Left ventricle myocardium inferior (tissue), 1 donor: ENCODE data around the gene RPS15. TPM values are rescaled to one million over a fixed set of nuclear protein-coding genes. Genes with fewer than 3 reads are reported as not detected.
A peak's percentile ranks its signal among the peaks of the same experiment; 100 is the strongest.

Experiments
- DNase-seq: peaks from one replicate; pipeline ENCODE4 v3.0.0-alpha.2; 2020
- H3K27ac ChIP-seq: fragments of 200-600 bp; replicated peaks from 2 replicates; pipeline ENCODE4 v1.8.0; 2021
- H3K27me3 ChIP-seq: fragments of 200-600 bp; 2 replicates; pipeline ENCODE4 v1.8.0; 2021; ENCODE audit warnings: low read depth
- H3K36me3 ChIP-seq: fragments of 200-600 bp; 2 replicates; pipeline ENCODE4 v1.8.0; 2021
- H3K4me1 ChIP-seq: fragments of 200-600 bp; 2 replicates; pipeline ENCODE4 v1.8.0; 2021
- H3K4me3 ChIP-seq: fragments of 200-600 bp; 2 replicates; pipeline ENCODE4 v1.8.0; 2021; ENCODE audit warnings: mild to moderate bottlenecking, moderate library complexity
- H3K9me3 ChIP-seq: fragments of 200-600 bp; replicated peaks from 2 replicates; pipeline ENCODE4 v1.8.0; 2021
- intact Hi-C: fragments of 100-400 bp; cut with micrococcal nuclease; formaldehyde crosslinking; loops from one replicate; pipeline ENCODE4 v1.11.0; 2022
- total RNA-seq: library from RNA; stranded (reverse); fragmentation: NEBNext Ultra II Directional; extraction: Animal tissue kit (Norgen Biotek cat#: 25700); gene quantifications from one replicate; pipeline ENCODE4 v1.2.1, GENCODE V29; 2021
- TF ChIP-seq, protein P1 (sequence below): fragments of 200-600 bp; IDR thresholded peaks from 2 replicates; pipeline ENCODE4 v1.8.0; 2021; ENCODE audit warnings: antibody characterized with exemption, mild to moderate bottlenecking, borderline replicate concordance
- donor health status: DM: no; HTN: yes; CAD: no; lungs with severe emphysema.

RPS15 gene
- total RNA-seq, 1 donor from 2014 or later: 588 TPM

DNA sequence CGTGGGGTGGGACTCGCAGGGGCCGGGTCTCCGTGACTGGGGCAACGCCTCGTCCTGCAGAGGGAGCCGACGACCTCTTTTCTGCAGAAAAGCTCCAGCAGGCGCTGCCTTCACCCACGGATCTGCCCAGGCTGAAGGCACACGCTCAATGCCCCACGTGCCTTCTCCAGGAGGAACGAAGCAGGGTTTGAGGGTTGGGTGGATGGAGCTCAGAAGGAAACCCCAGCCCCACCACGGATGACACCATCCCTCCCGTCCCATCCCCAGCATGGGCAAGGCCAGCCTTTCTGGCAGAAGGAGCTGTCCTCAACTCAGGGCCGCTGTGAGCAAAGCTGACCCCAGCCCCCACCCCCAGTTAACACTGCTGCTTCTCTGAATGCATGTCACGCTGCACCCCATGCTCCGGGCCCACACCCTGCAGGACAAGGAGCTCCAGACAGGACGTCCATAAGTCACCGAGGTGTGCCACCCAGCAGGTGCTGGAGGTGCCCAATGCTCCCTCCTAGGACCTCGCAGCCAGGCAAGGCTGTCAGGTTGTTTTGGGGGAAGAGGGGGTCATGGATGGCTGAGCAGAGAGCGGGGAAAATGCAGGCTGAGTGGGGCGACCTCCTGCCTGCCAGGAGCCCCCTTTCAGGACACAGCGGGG lies 33.4 kb downstream of the RPS15 start:
- intact Hi-C loops: no loop called here
- Histone ChIP-seq H3K27ac (no peak overlapping the region), H3K36me3 (peaks cover 4% of the 10 kb centered on the region), H3K9me3 (no peaks in the 10 kb centered on the region), H3K27me3 (peaks cover 61% of the 10 kb centered on the region), H3K4me1 (peaks cover 71% of the 10 kb centered on the region), H3K4me3 (peak overlapping the region; percentile 75)
- no peak for DNase-seq
- TF ChIP-seq, protein P1, sequence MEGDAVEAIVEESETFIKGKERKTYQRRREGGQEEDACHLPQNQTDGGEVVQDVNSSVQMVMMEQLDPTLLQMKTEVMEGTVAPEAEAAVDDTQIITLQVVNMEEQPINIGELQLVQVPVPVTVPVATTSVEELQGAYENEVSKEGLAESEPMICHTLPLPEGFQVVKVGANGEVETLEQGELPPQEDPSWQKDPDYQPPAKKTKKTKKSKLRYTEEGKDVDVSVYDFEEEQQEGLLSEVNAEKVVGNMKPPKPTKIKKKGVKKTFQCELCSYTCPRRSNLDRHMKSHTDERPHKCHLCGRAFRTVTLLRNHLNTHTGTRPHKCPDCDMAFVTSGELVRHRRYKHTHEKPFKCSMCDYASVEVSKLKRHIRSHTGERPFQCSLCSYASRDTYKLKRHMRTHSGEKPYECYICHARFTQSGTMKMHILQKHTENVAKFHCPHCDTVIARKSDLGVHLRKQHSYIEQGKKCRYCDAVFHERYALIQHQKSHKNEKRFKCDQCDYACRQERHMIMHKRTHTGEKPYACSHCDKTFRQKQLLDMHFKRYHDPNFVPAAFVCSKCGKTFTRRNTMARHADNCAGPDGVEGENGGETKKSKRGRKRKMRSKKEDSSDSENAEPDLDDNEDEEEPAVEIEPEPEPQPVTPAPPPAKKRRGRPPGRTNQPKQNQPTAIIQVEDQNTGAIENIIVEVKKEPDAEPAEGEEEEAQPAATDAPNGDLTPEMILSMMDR: no peak

- H3K27me3 ChIP-seq: peaks cover 53% of the 10 kb centered on the region
- H3K36me3 ChIP-seq: peaks cover 4% of the 10 kb centered on the region
- intact Hi-C loops: no loop called here
- no peak overlapping the region for H3K4me3 ChIP-seq
- DNase-seq: no peak
- no peak overlapping the region for H3K27ac ChIP-seq
- no peaks in the 10 kb centered on the region for H3K9me3 ChIP-seq
- peaks cover 64% of the 10 kb centered on the region for H3K4me1 ChIP-seq
- TF ChIP-seq, protein P1: no peak
Observed at GRCh38 chr19:1472231-1473084, 34.3 kb downstream of the RPS15 start.

GRCh38 chr19:1473085-1473851 lies 35.1 kb downstream of the RPS15 start:
- Histone ChIP-seq H3K27ac (peak overlapping the region; percentile 60), H3K36me3 (peaks cover 4% of the 10 kb centered on the region), H3K4me3 (no peak overlapping the region), H3K27me3 (peaks cover 45% of the 10 kb centered on the region), H3K9me3 (no peaks in the 10 kb centered on the region), H3K4me1 (peaks cover 64% of the 10 kb centered on the region)
- no peak for DNase-seq
- TF ChIP-seq, protein P1: no peak
- intact Hi-C loops: no loop called here

GRCh38 chr19:1474011-1474764 lies 36.0 kb downstream of the RPS15 start:
- intact Hi-C loops: no loop called here
- Histone ChIP-seq H3K27me3 (peaks cover 37% of the 10 kb centered on the region), H3K9me3 (no peaks in the 10 kb centered on the region), H3K36me3 (peaks cover 4% of the 10 kb centered on the region), H3K27ac (peak overlapping the region; percentile 60), H3K4me3 (no peak overlapping the region), H3K4me1 (peaks cover 62% of the 10 kb centered on the region)
- TF ChIP-seq, protein P1: no peak
- DNase-seq: peak; percentile 46

DNA sequence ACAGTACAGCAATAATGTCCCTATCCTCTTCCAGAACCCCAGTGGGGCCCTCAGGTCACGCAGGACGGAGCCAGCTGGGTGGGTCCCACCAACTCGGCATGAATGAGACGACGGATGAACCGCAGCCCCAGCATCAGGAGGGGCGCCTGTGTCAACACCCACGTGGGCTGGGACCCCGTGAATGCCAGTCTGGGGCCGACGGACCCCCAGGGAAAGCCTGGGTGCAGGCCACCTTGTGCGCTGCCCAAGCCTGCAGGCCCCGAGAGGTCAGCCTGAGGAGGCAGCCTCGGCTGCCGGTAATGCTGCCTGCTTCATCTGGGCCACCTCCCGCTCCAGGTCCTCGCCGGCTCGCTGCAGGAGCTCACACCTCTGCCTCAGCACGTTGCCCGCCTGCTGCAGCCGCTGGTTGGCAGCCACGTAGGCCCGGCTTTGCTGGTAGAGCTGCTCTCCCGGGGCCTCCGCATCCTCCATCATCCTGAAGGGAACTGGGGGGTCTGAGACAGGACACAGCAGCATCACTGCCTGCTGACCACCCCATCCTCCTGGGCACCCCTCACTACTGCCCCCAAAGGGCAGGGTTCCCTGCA lies 36.7 kb downstream of the RPS15 start:
- intact Hi-C loops: no loop called here
- H3K4me1 ChIP-seq: peaks cover 65% of the 10 kb centered on the region

More for the DNA sequence above, 36.7 kb downstream of the RPS15 start:
- Histone ChIP-seq H3K9me3 (no peaks in the 10 kb centered on the region), H3K27me3 (peaks cover 32% of the 10 kb centered on the region), H3K36me3 (peaks cover 4% of the 10 kb centered on the region), H3K27ac (peak overlapping the region; percentile 60), H3K4me3 (no peak overlapping the region)
- TF ChIP-seq, protein P1: no peak
- no peak for DNase-seq
